ENCODE data around the gene IL6R.

Gene IL6R

DNA sequence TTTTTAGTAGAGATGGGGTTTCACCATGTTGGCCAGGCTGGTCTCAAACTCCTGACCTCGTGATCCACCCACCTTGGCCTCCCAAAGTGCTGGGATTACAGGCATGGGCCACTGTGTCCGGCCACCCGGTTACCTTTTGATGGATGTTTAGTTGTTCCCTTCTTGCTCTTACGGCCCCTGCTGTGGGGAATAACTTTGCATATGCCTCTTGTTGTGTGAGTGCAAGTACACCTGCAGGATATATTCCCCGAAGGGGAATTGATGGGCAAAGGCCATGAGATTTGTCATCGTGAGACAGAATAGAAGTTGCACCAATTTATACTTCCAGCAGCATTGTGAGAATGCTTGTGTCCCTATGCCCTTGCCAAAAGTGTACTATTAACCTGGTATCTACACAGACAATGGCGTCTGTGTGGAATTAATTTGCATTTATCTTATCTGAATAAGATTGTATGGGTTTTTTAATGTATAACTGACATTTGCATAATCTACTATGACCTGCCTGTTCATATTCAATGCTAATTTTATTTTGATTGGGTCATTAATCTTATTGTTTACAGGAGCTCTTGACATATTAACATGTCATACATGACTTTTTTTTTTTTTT lies 8.1 kb downstream of the IL6R start:
- H3K4me3 ChIP-seq (ENCODE audit: control insufficient read depth, low read depth, low read length) = no peak overlapping the region
- TF ChIP-seq, protein P1, sequence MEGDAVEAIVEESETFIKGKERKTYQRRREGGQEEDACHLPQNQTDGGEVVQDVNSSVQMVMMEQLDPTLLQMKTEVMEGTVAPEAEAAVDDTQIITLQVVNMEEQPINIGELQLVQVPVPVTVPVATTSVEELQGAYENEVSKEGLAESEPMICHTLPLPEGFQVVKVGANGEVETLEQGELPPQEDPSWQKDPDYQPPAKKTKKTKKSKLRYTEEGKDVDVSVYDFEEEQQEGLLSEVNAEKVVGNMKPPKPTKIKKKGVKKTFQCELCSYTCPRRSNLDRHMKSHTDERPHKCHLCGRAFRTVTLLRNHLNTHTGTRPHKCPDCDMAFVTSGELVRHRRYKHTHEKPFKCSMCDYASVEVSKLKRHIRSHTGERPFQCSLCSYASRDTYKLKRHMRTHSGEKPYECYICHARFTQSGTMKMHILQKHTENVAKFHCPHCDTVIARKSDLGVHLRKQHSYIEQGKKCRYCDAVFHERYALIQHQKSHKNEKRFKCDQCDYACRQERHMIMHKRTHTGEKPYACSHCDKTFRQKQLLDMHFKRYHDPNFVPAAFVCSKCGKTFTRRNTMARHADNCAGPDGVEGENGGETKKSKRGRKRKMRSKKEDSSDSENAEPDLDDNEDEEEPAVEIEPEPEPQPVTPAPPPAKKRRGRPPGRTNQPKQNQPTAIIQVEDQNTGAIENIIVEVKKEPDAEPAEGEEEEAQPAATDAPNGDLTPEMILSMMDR (IDR thresholded peaks at IDR 0.05; ENCODE audit: control insufficient read depth, insufficient read depth, low read depth, low read length, missing control alignments) = no peak
- DNase-seq (ENCODE audit: low read depth) = no peak

DNA sequence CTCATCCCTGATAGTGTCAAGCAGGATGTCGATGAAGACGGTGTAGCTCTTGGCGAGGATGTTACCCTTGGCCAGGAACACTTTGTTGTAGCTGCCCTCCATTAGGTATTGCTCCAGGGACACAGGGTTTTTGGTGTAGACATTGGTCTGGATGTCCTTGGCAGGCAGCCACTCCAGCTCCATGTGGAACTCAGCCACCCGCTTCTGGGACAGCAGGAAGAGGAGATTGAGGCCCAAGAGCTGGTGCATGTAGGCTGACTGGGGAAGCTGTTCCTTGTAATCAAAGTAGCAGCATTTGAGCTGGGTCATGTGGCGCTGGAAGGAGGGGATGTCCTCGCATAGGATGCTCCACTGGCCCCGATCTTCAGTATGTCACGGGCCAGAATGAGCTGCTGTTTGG lies 9.5 kb downstream of the IL6R start:
- H3K4me3 ChIP-seq (ENCODE audit: control insufficient read depth, low read depth, low read length) = no peak overlapping the region
- TF ChIP-seq, protein P1 (IDR thresholded peaks at IDR 0.05; ENCODE audit: control insufficient read depth, insufficient read depth, low read depth, low read length, missing control alignments) = no peak
- DNase-seq (ENCODE audit: low read depth) = no peak

DNA sequence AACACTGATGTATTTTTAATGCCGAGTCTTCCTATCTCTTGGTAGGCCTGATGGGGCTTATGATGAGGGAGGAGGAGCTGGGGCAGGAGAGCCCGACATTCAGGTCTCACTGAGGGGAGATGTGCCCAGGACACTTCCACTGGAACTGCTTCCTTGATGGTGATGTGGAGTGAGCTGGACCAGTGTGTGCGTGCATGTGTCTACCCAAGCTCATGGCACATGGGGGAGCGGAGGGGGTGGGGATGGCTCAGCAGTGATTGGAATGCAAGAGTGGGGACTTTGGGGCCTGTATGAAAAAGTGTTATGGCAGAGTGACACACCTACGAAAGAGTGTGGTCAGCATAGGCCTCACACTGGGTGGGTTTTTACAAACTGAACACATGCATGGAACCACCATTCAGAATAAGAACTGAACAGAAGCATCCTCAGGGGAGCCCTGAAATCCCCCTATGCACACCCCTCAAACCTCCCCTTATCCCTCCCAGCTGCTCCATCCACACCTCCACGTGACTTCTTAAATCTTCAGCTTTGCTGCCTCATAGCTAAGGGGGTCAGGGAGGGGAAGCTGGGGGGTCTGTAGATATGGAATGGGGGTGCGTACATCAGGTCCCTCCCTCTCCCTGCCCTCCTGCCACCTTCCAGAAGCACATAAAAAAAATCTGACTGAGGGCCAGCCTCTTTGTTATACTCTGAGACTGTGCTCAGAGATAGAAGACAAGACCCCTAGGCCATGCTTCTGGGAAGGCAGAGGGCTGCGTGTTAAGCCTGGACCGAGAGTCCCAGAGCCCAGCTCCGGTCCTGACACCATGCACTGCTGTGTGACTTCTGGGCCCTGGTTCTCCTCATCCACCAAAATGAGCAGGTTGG lies 11.6 kb downstream of the IL6R start:
- TF ChIP-seq, protein P1 (IDR thresholded peaks at IDR 0.05; ENCODE audit: control insufficient read depth, insufficient read depth, low read depth, low read length, missing control alignments) = no peak
- H3K4me3 ChIP-seq (ENCODE audit: control insufficient read depth, low read depth, low read length) = no peak overlapping the region
- no peak for DNase-seq (ENCODE audit: low read depth)

DNA sequence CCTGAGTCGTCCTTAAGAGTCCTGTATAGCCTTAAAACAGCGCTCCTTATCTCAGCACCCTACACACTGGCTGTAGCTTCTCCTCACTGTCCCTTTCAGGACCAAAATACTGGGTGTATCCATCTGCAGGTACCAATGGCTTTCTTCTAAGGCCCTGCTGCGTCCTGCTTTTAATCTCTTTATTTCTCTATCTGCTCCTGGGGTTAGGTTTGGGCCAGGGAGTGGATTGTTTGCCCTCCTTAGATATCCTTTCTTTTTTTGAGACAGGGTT lies 12.1 kb downstream of the IL6R start:
- H3K4me3 ChIP-seq (ENCODE audit: control insufficient read depth, low read depth, low read length) = no peak overlapping the region
- TF ChIP-seq, protein P1 (IDR thresholded peaks at IDR 0.05; ENCODE audit: control insufficient read depth, insufficient read depth, low read depth, low read length, missing control alignments) = no peak
- no peak for DNase-seq (ENCODE audit: low read depth)

DNA sequence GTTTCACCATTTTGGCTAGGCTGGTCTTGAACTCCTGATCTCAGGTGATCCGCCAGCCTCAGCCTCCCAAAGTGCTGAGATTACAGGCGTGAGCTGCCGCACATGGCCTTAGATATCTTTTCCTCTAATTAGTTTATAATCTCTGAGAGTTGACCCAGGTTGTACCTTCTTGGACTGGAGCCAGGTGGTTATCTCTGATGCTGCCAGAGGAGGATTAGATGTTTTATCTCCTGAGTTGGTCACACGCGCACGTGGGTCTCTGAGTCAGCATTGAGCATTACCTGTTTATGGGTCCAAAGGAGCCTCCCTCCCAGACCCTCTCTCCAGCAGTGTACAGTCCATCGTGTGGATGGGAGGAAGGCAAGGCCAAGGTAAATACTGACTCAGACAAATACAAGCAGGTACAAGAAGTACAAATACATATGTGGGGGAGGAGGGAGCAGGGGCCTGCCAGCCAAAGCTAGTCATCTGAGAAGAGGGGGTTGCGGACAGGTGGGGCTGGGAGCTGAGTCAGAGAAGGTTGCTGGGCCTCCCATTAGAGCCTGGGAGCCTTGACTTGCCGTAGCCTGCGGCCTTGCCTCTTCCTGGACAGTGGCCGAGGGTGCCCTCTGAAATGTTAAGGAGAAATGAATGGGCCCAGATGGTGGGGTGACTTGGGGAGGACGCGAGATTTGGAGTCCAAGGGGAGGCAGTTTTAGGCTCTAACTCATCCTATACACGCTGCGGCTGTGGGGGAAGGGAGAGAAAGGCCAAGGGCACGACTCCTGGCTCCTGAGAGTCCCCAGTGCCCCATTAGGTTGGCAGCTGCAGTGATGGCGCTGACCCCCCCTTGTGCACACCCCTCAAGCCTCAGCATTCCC lies 13.1 kb downstream of the IL6R start:
- DNase-seq (ENCODE audit: low read depth) = no peak
- no peak overlapping the region for H3K4me3 ChIP-seq (ENCODE audit: control insufficient read depth, low read depth, low read length)

More for the DNA sequence above, 13.1 kb downstream of the IL6R start:
- TF ChIP-seq, protein P1 (IDR thresholded peaks at IDR 0.05; ENCODE audit: control insufficient read depth, insufficient read depth, low read depth, low read length, missing control alignments) = no peak
